ENCODE measurements around the gene FAM107B. TPM values are rescaled to one million over a fixed set of nuclear protein-coding genes. Genes with fewer than 3 reads are reported as not detected.

The FAM107B gene
- total and polyA plus RNA-seq, 2 of the 13 experiments (the other 11 are each of a cell fraction or from before 2014, with no cell fraction given), result 15.7 to 24.8 TPM

DNA sequence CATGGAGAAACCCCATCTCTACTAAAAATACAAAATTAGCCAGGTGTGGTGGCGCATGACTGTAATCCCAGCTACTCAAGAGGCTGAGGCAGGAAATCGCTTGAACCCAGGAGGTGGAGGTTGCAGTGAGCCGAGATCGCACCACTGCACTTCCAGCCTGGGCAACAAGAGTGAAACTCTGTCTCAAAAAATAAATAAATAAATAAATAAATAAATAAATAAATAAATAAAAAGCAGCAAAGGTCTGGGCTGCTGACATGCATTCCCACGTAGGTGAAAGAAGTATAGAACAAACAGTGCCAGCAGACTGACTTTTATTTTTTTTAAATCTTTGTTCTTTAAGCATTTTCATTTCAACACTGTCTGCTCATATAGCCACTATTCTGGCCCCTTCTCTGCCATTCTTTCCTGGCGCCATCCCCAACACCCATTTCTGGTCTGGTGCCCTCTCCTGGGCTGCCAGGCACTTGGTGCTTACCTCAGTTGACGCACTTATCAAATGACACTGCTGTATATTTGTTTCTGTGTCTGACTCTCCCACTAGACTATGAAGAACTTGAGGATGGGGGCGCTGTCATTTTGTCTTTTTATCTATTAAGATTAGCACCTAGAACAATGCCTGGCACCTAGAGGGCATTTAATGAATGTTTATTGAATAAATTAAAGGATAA, 15.6 kb downstream of the FAM107B start:
- Histone ChIP-seq H3K9ac (ENCODE audit: insufficient read depth, low read depth, low read length) (no peak overlapping the region), H3K27ac (ENCODE audit: extremely low read length, insufficient read depth, low read length) (no peak overlapping the region), H3K4me1 (ENCODE audit: insufficient read depth, low read length) (no peaks in the 10 kb centered on the region), H2AFZ (ENCODE audit: low read length) (no peak overlapping the region), H3K27me3 (ENCODE audit: control insufficient read depth in 1 of 2, insufficient read depth in 2 of 2, low read length in 2 of 2) (peaks cover 0 to 7% of the 10 kb centered on the region in 2 experiments; a peak in 1 of 5 replicates), H3K79me2 (ENCODE audit: insufficient read depth, low read length) (no peaks in the 10 kb centered on the region), H4K20me1 (ENCODE audit: insufficient read depth, low read length) (no peaks in the 10 kb centered on the region), H3K4me2 (ENCODE audit: low read depth, low read length) (no peak overlapping the region), H3K9me3 (ENCODE audit: low read length) (no peaks in the 10 kb centered on the region), H3K4me3 (replicated peaks in 1 of 3; ENCODE audit: insufficient read depth in 1 of 3, low read depth in 2 of 3, low read length in 3 of 3) (no peak overlapping the region), H3K36me3 (replicated peaks in 1 of 2; ENCODE audit: control insufficient read depth in 1 of 2, insufficient read depth in 2 of 2, low read length in 2 of 2) (no peaks in the 10 kb centered on the region)
- ChIA-PET CTCF (ENCODE audit: low intra/inter-chr PET ratio, low total read pairs) (no interaction called here), POLR2A (no interaction called here)
- ATAC-seq, result no peak
- 72% methylated on average over 8 of the region's 8 CpGs for WGBS (ENCODE audit: low lambda C conversion rate)
- DNase-seq (ENCODE audit: low spot score), result no peak
- in situ Hi-C loops (cut with HindIII; ENCODE audit: extremely low pct_ligation_motif_present, low pct_unique_long_range_greater_than_20kb) (no loop called here), intact Hi-C loops (cut with micrococcal nuclease; ENCODE audit: unreplicated experiment) (no loop called here)
- no TSS peak for BruUV-seq (replicated peaks)
- no peak for FAIRE-seq
- TF ChIP-seq PLRG1 (conservative IDR thresholded peaks at IDR 0.05), result no peak
- TF ChIP-seq, protein P1, sequence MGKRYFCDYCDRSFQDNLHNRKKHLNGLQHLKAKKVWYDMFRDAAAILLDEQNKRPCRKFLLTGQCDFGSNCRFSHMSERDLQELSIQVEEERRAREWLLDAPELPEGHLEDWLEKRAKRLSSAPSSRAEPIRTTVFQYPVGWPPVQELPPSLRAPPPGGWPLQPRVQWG (CRISPR knock-in tag; IDR thresholded peaks at IDR 0.05; ENCODE audit: borderline replicate concordance, low read depth), result no peak
- no peak for TF ChIP-seq ZNF703 (CRISPR knock-in tag; IDR thresholded peaks at IDR 0.05; ENCODE audit: borderline replicate concordance)
- TF ChIP-seq ZNF850 (CRISPR knock-in tag; conservative IDR thresholded peaks at IDR 0.05), result no peak
- TF ChIP-seq RELA (CRISPR knock-in tag; IDR thresholded peaks at IDR 0.05), result no peak
- TF ChIP-seq NCOA5 (CRISPR knock-in tag; IDR thresholded peaks at IDR 0.05), result no peak
- TF ChIP-seq ZMYM4 (CRISPR knock-in tag; IDR thresholded peaks at IDR 0.05), result no peak
- TF ChIP-seq RCOR2 (CRISPR knock-in tag; IDR thresholded peaks at IDR 0.05), result no peak
- TF ChIP-seq ZBTB40 (IDR thresholded peaks at IDR 0.05), result no peak
- TF ChIP-seq ZBTB40 (CRISPR knock-in tag; IDR thresholded peaks at IDR 0.05), result no peak
- no peak for TF ChIP-seq U2AF1 (optimal IDR thresholded peaks at IDR 0.05; ENCODE audit: low read depth, low read length)
- no peak for TF ChIP-seq ZC3H13 (CRISPR knock-in tag; IDR thresholded peaks at IDR 0.05)
- no peak for TF ChIP-seq ATF2 (CRISPR knock-in tag; IDR thresholded peaks at IDR 0.05)
- TF ChIP-seq TAF1 (CRISPR knock-in tag; IDR thresholded peaks at IDR 0.05), result no peak
